Endothelial cell (in vitro differentiated cells): ENCODE results near the gene MYL6B. TPM values are rescaled to one million over a fixed set of nuclear protein-coding genes. Genes with fewer than 3 reads are reported as not detected.

Experiments
- DNase-seq: peaks from one replicate; pipeline ENCODE4 v3.0.0; 2021; ENCODE audit warnings: low spot score
- H3K27ac Mint-ChIP-seq: one replicate; pipeline ENCODE4 v1.8.0; 2021; ENCODE audit warnings: mixed read lengths, inconsistent platforms; ENCODE audit not compliant: unreplicated experiment
- H3K27me3 Mint-ChIP-seq: one replicate; pipeline ENCODE4 v1.8.0; 2021; ENCODE audit warnings: mild to moderate bottlenecking, moderate library complexity, mixed read lengths, inconsistent platforms; ENCODE audit not compliant: unreplicated experiment
- H3K36me3 Mint-ChIP-seq: one replicate; pipeline ENCODE4 v1.8.0; 2021; ENCODE audit warnings: mild to moderate bottlenecking, low read depth, mixed read lengths, inconsistent platforms; ENCODE audit not compliant: unreplicated experiment
- H3K4me1 Mint-ChIP-seq: one replicate; pipeline ENCODE4 v1.8.0; 2021; ENCODE audit warnings: mild to moderate bottlenecking, mixed read lengths, inconsistent platforms; ENCODE audit not compliant: unreplicated experiment
- H3K4me3 Mint-ChIP-seq: one replicate; pipeline ENCODE4 v1.8.0; 2021; ENCODE audit warnings: mild to moderate bottlenecking, mixed read lengths, inconsistent platforms; ENCODE audit not compliant: unreplicated experiment
- H3K9me3 Mint-ChIP-seq: one replicate; pipeline ENCODE4 v1.8.0; 2021; ENCODE audit warnings: mixed read lengths, inconsistent platforms; ENCODE audit not compliant: unreplicated experiment
- total RNA-seq: library from RNA; stranded (reverse); fragmentation: NEBNext Ultra II Directional; extraction: Animal tissue kit (Norgen Biotek cat#: 25700); gene quantifications from one replicate; pipeline ENCODE4 v1.2.1, GENCODE V29; 2021; ENCODE audit not compliant: unreplicated experiment
- TF ChIP-seq, protein P1 (sequence below): fragments of 200-600 bp; sonication (generic); IDR thresholded peaks from one replicate; pipeline ENCODE4 v1.5.0; 2021; ENCODE audit warnings: antibody characterized with exemption; ENCODE audit not compliant: unreplicated experiment

MYL6B gene
- total RNA-seq, 1 donor from 2014 or later, result 170 TPM

DNA sequence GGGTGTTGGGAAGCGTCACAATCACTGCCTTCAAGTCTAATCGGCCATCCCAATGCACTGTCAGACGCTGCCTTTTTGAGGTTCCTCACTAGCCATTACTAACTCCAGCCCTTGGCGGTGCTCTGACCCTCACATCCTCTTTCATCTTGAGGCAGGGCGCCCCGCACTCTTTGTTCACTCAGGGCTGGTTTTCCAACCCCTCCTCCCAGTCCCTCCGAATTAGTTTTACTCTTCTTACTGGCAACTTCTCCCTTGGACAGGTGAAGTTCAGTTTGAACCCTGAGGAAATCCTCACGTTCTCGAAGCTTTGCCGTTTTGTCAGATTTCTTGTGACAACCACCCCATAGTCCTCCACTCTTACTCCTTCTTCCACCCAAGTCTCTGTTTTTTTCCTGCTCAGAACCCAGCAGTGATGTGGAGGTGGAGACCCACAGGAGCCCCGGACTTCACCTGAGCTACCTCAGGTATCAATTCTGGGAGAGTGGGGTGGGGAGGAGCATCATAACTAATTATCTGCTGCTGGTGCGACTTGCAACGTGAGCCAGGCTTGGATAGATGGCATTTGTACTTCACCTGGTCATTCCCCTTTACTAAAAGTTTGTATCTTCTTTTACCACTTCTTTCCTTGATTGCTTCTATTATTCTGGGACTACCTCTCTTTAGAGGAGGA, 33.6 kb upstream of the MYL6B start:
- Mint-ChIP-seq H3K27me3 (peaks cover 25% of the 10 kb centered on the region), H3K4me1 (peaks cover 44% of the 10 kb centered on the region), H3K9me3 (no peaks in the 10 kb centered on the region), H3K4me3 (peak overlapping the region; percentile 99), H3K27ac (peak overlapping the region; percentile 100), H3K36me3 (peaks cover 51% of the 10 kb centered on the region)
- TF ChIP-seq, protein P1, sequence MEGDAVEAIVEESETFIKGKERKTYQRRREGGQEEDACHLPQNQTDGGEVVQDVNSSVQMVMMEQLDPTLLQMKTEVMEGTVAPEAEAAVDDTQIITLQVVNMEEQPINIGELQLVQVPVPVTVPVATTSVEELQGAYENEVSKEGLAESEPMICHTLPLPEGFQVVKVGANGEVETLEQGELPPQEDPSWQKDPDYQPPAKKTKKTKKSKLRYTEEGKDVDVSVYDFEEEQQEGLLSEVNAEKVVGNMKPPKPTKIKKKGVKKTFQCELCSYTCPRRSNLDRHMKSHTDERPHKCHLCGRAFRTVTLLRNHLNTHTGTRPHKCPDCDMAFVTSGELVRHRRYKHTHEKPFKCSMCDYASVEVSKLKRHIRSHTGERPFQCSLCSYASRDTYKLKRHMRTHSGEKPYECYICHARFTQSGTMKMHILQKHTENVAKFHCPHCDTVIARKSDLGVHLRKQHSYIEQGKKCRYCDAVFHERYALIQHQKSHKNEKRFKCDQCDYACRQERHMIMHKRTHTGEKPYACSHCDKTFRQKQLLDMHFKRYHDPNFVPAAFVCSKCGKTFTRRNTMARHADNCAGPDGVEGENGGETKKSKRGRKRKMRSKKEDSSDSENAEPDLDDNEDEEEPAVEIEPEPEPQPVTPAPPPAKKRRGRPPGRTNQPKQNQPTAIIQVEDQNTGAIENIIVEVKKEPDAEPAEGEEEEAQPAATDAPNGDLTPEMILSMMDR, result no peak
- DNase-seq, result no peak

DNA sequence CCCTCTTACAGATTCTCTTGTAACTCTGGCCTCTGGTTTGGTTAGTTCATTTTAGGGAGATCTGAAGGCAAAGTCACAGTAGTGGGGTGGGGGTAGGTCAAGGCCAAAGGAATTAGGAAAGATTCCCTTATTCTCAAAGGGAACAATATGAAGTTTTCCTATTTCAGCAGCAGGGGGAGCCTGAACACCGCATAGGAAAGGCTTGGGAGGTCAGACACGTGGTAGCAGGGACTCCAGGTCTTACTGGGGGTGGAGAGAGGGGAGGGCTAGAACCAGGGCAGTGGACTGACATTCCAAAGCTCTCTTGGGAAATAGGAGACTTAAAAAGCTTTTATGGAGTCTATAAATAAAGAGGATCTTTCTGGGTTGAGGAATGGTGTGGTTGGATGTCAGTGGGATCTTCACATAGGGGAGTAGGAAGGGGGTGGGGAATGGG, 33.0 kb upstream of the MYL6B start:
- DNase-seq, result peak; percentile 68
- Mint-ChIP-seq H3K9me3 (no peaks in the 10 kb centered on the region), H3K4me3 (peak overlapping the region; percentile 99), H3K36me3 (peaks cover 51% of the 10 kb centered on the region), H3K27ac (peak overlapping the region; percentile 100), H3K4me1 (peaks cover 50% of the 10 kb centered on the region), H3K27me3 (peaks cover 25% of the 10 kb centered on the region)
- TF ChIP-seq, protein P1, result peak; percentile 67

DNA sequence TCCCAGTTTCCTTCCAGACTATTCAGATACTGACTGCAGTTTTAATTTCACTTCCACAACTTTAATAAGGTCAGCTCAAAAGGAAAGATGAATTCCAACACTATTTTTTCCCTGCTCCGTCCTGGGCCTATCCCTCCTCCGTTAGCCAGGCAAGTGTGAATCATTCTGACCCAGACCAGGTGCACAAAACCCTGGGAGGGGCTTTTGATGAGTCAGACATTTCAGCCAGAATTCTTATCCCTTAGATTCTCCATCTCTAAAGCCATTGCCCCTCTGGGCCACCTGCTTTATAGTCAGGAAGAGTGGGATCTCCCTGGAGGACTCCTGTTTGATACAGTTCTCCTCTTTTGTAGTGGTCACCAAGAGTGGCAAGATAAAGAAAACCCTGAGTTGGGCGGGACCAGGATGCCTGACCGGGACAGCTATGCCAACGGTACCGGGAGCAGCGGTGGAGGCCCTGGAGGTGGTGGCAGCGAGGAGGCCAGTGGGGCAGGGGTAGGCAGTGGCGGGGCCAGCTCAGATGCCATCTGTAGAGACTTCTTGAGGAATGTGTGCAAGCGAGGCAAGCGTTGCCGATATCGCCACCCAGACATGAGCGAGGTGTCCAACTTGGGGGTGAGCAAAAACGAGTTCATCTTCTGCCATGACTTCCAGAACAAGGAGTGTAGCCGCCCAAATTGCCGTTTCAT, 32.1 kb upstream of the MYL6B start:
- TF ChIP-seq, protein P1, result no peak
- peak overlapping the region; percentile 85 for H3K4me3 Mint-ChIP-seq
- H3K27me3 Mint-ChIP-seq, result peaks cover 27% of the 10 kb centered on the region
- H3K9me3 Mint-ChIP-seq, result no peaks in the 10 kb centered on the region
- H3K4me1 Mint-ChIP-seq, result peaks cover 58% of the 10 kb centered on the region
- peaks cover 51% of the 10 kb centered on the region for H3K36me3 Mint-ChIP-seq
- H3K27ac Mint-ChIP-seq, result peak overlapping the region; percentile 100
- DNase-seq, result no peak

DNA sequence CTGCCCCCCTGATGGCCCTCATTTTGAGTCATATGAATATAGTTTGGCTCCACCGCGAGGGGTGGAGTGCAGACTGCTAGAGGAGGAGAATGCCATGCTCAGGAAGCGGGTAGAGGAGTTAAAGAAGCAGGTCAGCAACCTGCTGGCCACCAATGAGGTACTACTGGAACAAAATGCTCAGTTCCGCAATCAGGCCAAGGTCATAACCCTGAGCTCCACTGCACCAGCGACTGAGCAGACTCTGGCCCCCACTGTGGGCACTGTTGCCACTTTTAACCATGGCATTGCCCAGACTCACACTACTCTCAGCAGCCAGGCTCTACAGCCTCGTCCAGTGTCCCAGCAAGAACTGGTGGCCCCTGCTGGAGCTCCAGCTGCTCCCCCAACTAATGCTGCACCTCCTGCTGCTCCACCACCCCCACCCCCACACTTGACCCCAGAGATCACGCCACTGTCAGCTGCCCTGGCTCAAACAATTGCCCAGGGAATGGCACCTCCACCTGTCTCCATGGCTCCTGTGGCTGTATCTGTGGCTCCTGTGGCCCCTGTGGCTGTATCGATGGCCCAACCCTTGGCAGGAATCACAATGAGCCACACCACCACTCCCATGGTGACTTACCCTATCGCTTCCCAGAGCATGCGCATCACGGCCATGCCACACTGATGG, 31.1 kb upstream of the MYL6B start:
- no peak for DNase-seq
- Mint-ChIP-seq H3K9me3 (no peaks in the 10 kb centered on the region), H3K27ac (no peak overlapping the region), H3K27me3 (peaks cover 20% of the 10 kb centered on the region), H3K36me3 (peaks cover 44% of the 10 kb centered on the region), H3K4me3 (peak overlapping the region; percentile 85), H3K4me1 (peaks cover 61% of the 10 kb centered on the region)
- TF ChIP-seq, protein P1, result no peak

DNA sequence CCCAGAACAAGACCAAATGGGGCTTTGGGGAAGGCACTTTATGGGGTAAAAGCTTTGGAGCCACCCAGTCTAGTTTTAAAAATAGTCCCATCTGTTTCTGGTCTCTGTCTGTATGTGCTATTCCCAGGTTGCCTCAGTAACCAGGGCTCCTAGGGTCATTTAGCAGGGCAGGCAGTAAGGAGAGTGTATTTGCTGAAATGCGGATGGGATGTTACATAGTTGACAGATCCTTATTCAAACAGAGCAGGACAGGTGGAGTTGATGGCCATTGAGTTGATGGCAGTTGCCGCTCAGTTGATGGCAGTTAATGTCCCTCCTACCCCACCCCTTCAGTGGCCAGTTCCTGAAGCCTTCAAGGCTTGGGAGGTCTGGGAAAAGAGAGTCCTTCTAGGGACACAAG, 29.8 kb upstream of the MYL6B start:
- Mint-ChIP-seq H3K9me3 (no peaks in the 10 kb centered on the region), H3K4me3 (peak overlapping the region; percentile 12), H3K27me3 (peaks cover 16% of the 10 kb centered on the region)

More for the DNA sequence above, 29.8 kb upstream of the MYL6B start:
- no peak for DNase-seq
- TF ChIP-seq, protein P1, result no peak
- H3K4me1 Mint-ChIP-seq, result peaks cover 63% of the 10 kb centered on the region
- H3K27ac Mint-ChIP-seq, result peak overlapping the region; percentile 4
- peaks cover 39% of the 10 kb centered on the region for H3K36me3 Mint-ChIP-seq
